C4-2B (cell line): ENCODE results near the gene MTA1.

Source experiments
- H3K27ac ChIP-seq: fragments of 450-650 bp; 2 replicates; pipeline ENCODE4 v1.5.1; 2017
- CTCF ChIP-seq: fragments of 450-650 bp; conservative IDR thresholded peaks from 2 replicates; pipeline ENCODE4 v1.5.1; 2017; ENCODE audit warnings: mild to moderate bottlenecking
- ZFX ChIP-seq: fragments of 450-650 bp; IDR thresholded peaks from 2 replicates; pipeline ENCODE4 v1.6.1; 2017

Gene MTA1

GRCh38 chr14:105411985-105412770, 7.4 kb upstream of the MTA1 start:
- TF ChIP-seq CTCF (no peak), ZFX (no peak)
- no peak overlapping the region for H3K27ac ChIP-seq

- no peak overlapping the region for H3K27ac ChIP-seq
- TF ChIP-seq CTCF (no peak), ZFX (no peak)
Measured at GRCh38 chr14:105412771-105413543, 6.7 kb upstream of the MTA1 start.

GRCh38 chr14:105413544-105413886, 6.1 kb upstream of the MTA1 start:
- no peak overlapping the region for H3K27ac ChIP-seq
- TF ChIP-seq CTCF (no peak), ZFX (no peak)

- peak; percentile 79 for TF ChIP-seq CTCF
- TF ChIP-seq ZFX, result no peak
- H3K27ac ChIP-seq, result peak overlapping the region; percentile 17
Measured at GRCh38 chr14:105414456-105415371, 4.9 kb upstream of the MTA1 start.

GRCh38 chr14:105415481-105416428, 3.9 kb upstream of the MTA1 start:
- TF ChIP-seq ZFX, result no peak
- no peak for TF ChIP-seq CTCF
- H3K27ac ChIP-seq, result no peak overlapping the region

GRCh38 chr14:105416671-105417070, 3.0 kb upstream of the MTA1 start:
- no peak overlapping the region for H3K27ac ChIP-seq
- TF ChIP-seq ZFX, result no peak

- no peak for TF ChIP-seq CTCF
- TF ChIP-seq ZFX, result no peak
- H3K27ac ChIP-seq, result no peak overlapping the region
Measured at GRCh38 chr14:105417690-105418121, 1.9 kb upstream of the MTA1 start.
